GM12878 (cell line): ENCODE results near the gene COL11A1. TPM values are rescaled to one million over a fixed set of nuclear protein-coding genes. Genes with fewer than 3 reads are reported as not detected.

Source experiments
- ATAC-seq: fragments of 200-7000 bp; cut with Tn5 transposase; 3 replicates; pipeline ENCODE4 v1.9.1; 2020; ENCODE audit warnings: mild to moderate bottlenecking, moderate library complexity
- BruUV-seq: library from RNA; stranded (reverse); fragments of 400-500 nt; replicated peaks from 2 replicates; lab custom pipeline; 2021; lab: Mats Ljungman, UMichigan
- CTCF ChIA-PET: fragments of 300-600 bp; sonication (Branson Sonifier 250); formaldehyde crosslinking; extraction: SDS; loops from one replicate; lab custom pipeline; 2021; ENCODE audit warnings: inconsistent platforms; lab: Yijun Ruan, JAX
- POLR2A ChIA-PET: fragments of 350-600 bp; formaldehyde crosslinking; extraction: SDS; loops from one replicate; lab custom pipeline; 2021; ENCODE audit warnings: inconsistent platforms; lab: Charles Lee
- RAD21 ChIA-PET: fragments of 300-600 bp; sonication (Branson Sonifier 250); formaldehyde crosslinking; loops from one replicate; lab custom pipeline; 2023; ENCODE audit warnings: antibody characterized with exemption; ENCODE audit not compliant: unreplicated experiment; lab: Charles Lee
- SMC1A ChIA-PET: fragments of 300-600 bp; sonication (Branson Sonifier 250); formaldehyde crosslinking; loops from one replicate; lab custom pipeline; 2023; ENCODE audit not compliant: unreplicated experiment, uncharacterized antibody; lab: Charles Lee
- DNase-seq: peaks from one replicate; pipeline ENCODE4 v3.0.0-alpha.2; 2011; ENCODE audit warnings: low read depth, low spot score
- FAIRE-seq: peaks from 3 replicates; lab custom pipeline; 2011; peaks lifted over from hg19 to GRCh38; lab: Jason Lieb, UNC
- H2AFZ ChIP-seq: 2 replicates; pipeline ENCODE4 v1.6.0; 2011; ENCODE audit warnings: low read depth, low read length, control low read depth; ENCODE audit not compliant: control insufficient read depth
- H3K27ac ChIP-seq: 2 replicates; pipeline ENCODE4 v1.5.1; 2011; ENCODE audit warnings: control low read depth; ENCODE audit not compliant: control insufficient read depth, insufficient read depth
- H3K27me3 ChIP-seq, 2 experiments: replicated peaks in 1 of 2; 2 replicates each; pipeline versions ENCODE4 v1.6.0 to v1.6.1; 2011; ENCODE audit warnings: low read length in 1 of 2; ENCODE audit not compliant: control insufficient read depth in 2 of 2, insufficient read depth in 2 of 2
- H3K36me3 ChIP-seq, 2 experiments: 2 replicates each; pipeline ENCODE4 v1.5.1; 2011; ENCODE audit warnings: low read length in 1 of 2; ENCODE audit not compliant: control insufficient read depth in 2 of 2, insufficient read depth in 2 of 2
- H3K4me1 ChIP-seq: 2 replicates; pipeline ENCODE4 v1.6.1; 2011; ENCODE audit warnings: mild to moderate bottlenecking, low read length, moderate library complexity, mixed read lengths; ENCODE audit not compliant: control insufficient read depth, insufficient read depth
- H3K4me2 ChIP-seq: 2 replicates; pipeline ENCODE4 v1.6.0; 2011; ENCODE audit warnings: control low read depth; ENCODE audit not compliant: control insufficient read depth, insufficient read depth
- H3K4me3 ChIP-seq: fragments of 200-600 bp; sonication (generic); 2 replicates; pipeline ENCODE4 v1.5.1; 2016
- H3K79me2 ChIP-seq: 2 replicates; pipeline ENCODE4 v1.6.0; 2011; ENCODE audit warnings: low read length; ENCODE audit not compliant: control insufficient read depth, insufficient read depth
- H3K9ac ChIP-seq: 2 replicates; pipeline ENCODE4 v1.8.0; 2011; ENCODE audit warnings: low read length, control low read depth, mixed read lengths; ENCODE audit not compliant: control insufficient read depth, insufficient read depth
- H3K9me3 ChIP-seq: replicated peaks from 3 replicates; pipeline ENCODE4 v1.5.1; 2011; ENCODE audit warnings: mild to moderate bottlenecking, low read length; ENCODE audit not compliant: control insufficient read depth, insufficient read depth
- H4K20me1 ChIP-seq: 2 replicates; pipeline ENCODE4 v1.6.0; 2011; ENCODE audit not compliant: control insufficient read depth, insufficient read depth
- ATF3 ChIP-seq: IDR thresholded peaks from 2 replicates; pipeline ENCODE4 v1.6.1; 2011; ENCODE audit warnings: low read depth, mild to moderate bottlenecking, low read length, moderate library complexity, borderline replicate concordance; ENCODE audit errors: extremely low read depth
- BACH1 ChIP-seq: fragments of 450-650 bp; IDR thresholded peaks from 2 replicates; pipeline ENCODE4 v1.6.1; 2017; ENCODE audit warnings: mild to moderate bottlenecking, borderline replicate concordance
- CBX5 ChIP-seq: sonication (generic); IDR thresholded peaks from 2 replicates; pipeline ENCODE4 v1.6.1; 2016; ENCODE audit warnings: low read depth, moderate library complexity, mild to moderate bottlenecking, inconsistent platforms
- EGR1 ChIP-seq, 2 experiments: IDR thresholded peaks; 1 replicate in 1 of 2; 2 replicates in 1 of 2; pipeline ENCODE4 v1.6.1; 2011 to 2012; ENCODE audit warnings: low read depth in 2 of 2, low read length in 2 of 2, borderline replicate concordance in 1 of 2, mild to moderate bottlenecking in 1 of 2, moderate library complexity in 1 of 2
- ETV6 ChIP-seq, 2 experiments: fragments of 450-650 bp in 1 of 2; IDR thresholded peaks in 1 of 2; conservative IDR thresholded peaks in 1 of 2; 2 replicates each; pipeline ENCODE4 v1.6.1; 2014; ENCODE audit warnings: antibody characterized with exemption in 1 of 2, borderline replicate concordance in 1 of 2, low read depth in 1 of 2, mild to moderate bottlenecking in 1 of 2, moderate library complexity in 1 of 2
- MTA3 ChIP-seq: IDR thresholded peaks from 2 replicates; pipeline ENCODE4 v1.6.1; 2012; ENCODE audit warnings: low read length, inconsistent platforms, borderline replicate concordance
- NFYB ChIP-seq: IDR thresholded peaks from 2 replicates; pipeline ENCODE4 v1.6.1; 2011; ENCODE audit warnings: low read depth, mild to moderate bottlenecking, low read length, improper control_type of control experiment, moderate library complexity; ENCODE audit not compliant: insufficient read depth
- RAD51 ChIP-seq: fragments of 450-650 bp; IDR thresholded peaks from 2 replicates; pipeline ENCODE4 v1.6.1; 2016; ENCODE audit warnings: moderate library complexity, mild to moderate bottlenecking, inconsistent platforms
- RELB ChIP-seq: fragments of 450-650 bp; IDR thresholded peaks from 2 replicates; pipeline ENCODE4 v1.6.1; 2017; ENCODE audit warnings: low read depth, mild to moderate bottlenecking, moderate library complexity
- SMARCA5 ChIP-seq: fragments of 450-650 bp; IDR thresholded peaks from 2 replicates; pipeline ENCODE4 v1.6.1; 2017; ENCODE audit warnings: mild to moderate bottlenecking
- TCF12 ChIP-seq: IDR thresholded peaks from 2 replicates; pipeline ENCODE4 v1.6.1; 2011; ENCODE audit warnings: low read depth, mild to moderate bottlenecking, low read length
- ZBTB4 ChIP-seq: fragments of 450-650 bp; formaldehyde crosslinking; IDR thresholded peaks from 2 replicates; pipeline ENCODE4 v1.4.0; 2022; ENCODE audit warnings: mild to moderate bottlenecking, moderate library complexity
- ZNF217 ChIP-seq: fragments of 450-650 bp; IDR thresholded peaks from 2 replicates; pipeline ENCODE4 v1.6.1; 2017; ENCODE audit warnings: antibody characterized with exemption, mild to moderate bottlenecking
- ZNF274 ChIP-seq: IDR thresholded peaks from one replicate; pipeline ENCODE4 v1.8.0; 2011; ENCODE audit not compliant: insufficient read length, insufficient read depth
- ZZZ3 ChIP-seq: IDR thresholded peaks from 2 replicates; pipeline ENCODE4 v1.6.1; 2011; ENCODE audit warnings: low read depth; ENCODE audit not compliant: control insufficient read depth, insufficient read length
- WGBS: methylation state at CpG from one replicate; pipeline ENCODE4 v1.1.6; 2016; ENCODE audit warnings: low lambda C conversion rate; ENCODE audit not compliant: insufficient replicate concordance, insufficient coverage; ENCODE audit errors: missing lambda C conversion rate; 5-methylcytosine and 5-hydroxymethylcytosine counted together
- in situ Hi-C: fragments of 300-500 bp; cut with MboI; formaldehyde crosslinking; loops from 9 replicates; pipeline ENCODE4 v1.14.3; 2018; ENCODE audit warnings: mixed read lengths
- intact Hi-C: fragments of 100-400 bp; cut with micrococcal nuclease; formaldehyde crosslinking; loops from one replicate; pipeline ENCODE4 v1.14.2; 2022; ENCODE audit not compliant: unreplicated experiment
- polyA plus RNA-seq, 11 experiments: library from polyadenylated mRNA; depleted of rRNA in 4 of 11; unstranded in 6 of 11; stranded (reverse) in 5 of 11; fragments of >200 nt; fragmentation: Nextera tagmentation in 4 of 11; fragmentation: Illumina TruSeq in 1 of 11; extraction: Ambion mirVana in 4 of 11; extraction: Trizol in 1 of 11; gene quantifications; 1 replicate in 1 of 11; 2 replicates in 10 of 11; pipeline versions ENCODE4 v1.2.1 to v1.2.3, GENCODE V29; 2011 to 2016; ENCODE audit warnings: inconsistent platforms in 2 of 11, missing spikeins in 2 of 11, low read depth in 1 of 11
- total RNA-seq, 4 experiments: library from RNA; depleted of rRNA in 3 of 4; stranded (reverse); fragments of >200 nt in 3 of 4; fragmentation: Illumina TruSeq in 1 of 4; extraction: Trizol in 1 of 4; gene quantifications; 2 replicates each; pipeline versions ENCODE4 v1.2.1 to v1.2.3, GENCODE V29; 2013 to 2021

The COL11A1 gene
- total and polyA plus RNA-seq, 10 of the 15 experiments (the other 5 are each of a cell fraction or from before 2014, with no cell fraction given) = 0.11 TPM; not detected in 9

GRCh38 chr1:103084181-103084580, 24.1 kb downstream of the COL11A1 start:
- H3K27ac ChIP-seq = no peak overlapping the region
- H3K9ac ChIP-seq = no peak overlapping the region
- no TSS peak for BruUV-seq
- SMC1A ChIA-PET = no interaction called here
- H3K4me3 ChIP-seq = no peak overlapping the region
- H4K20me1 ChIP-seq = no peaks in the 10 kb centered on the region
- no peaks in the 10 kb centered on the region for H3K4me1 ChIP-seq
- H3K9me3 ChIP-seq = no peaks in the 10 kb centered on the region
- no peak overlapping the region for H2AFZ ChIP-seq
- H3K27me3 ChIP-seq = no peaks in the 10 kb centered on the region
- 0% methylated on average over 2 of the region's 2 CpGs for WGBS
- H3K79me2 ChIP-seq = no peaks in the 10 kb centered on the region
- no peak for FAIRE-seq
- CTCF ChIA-PET = no interaction called here
- no peaks in the 10 kb centered on the region for H3K36me3 ChIP-seq
- no peak overlapping the region for H3K4me2 ChIP-seq
- ATAC-seq = no peak
- no peak for DNase-seq
- intact Hi-C loops (no loop called here), in situ Hi-C loops (no loop called here)
- TF ChIP-seq ZBTB4 (CRISPR knock-in tag) (no peak), EGR1 (IDR thresholded peaks at IDR 0.05; ENCODE audit: borderline replicate concordance in 1 of 2, low read depth in 2 of 2, low read length in 2 of 2) (no peak), ZNF217 (no peak), ZNF274 (no peak), ETV6 (conservative IDR thresholded peaks at IDR 0.05 in 1 of 2, IDR thresholded peaks at IDR 0.05 in 1 of 2; ENCODE audit: borderline replicate concordance in 1 of 2, low read depth in 1 of 2) (no peak), MTA3 (no peak), ATF3 (no peak), BACH1 (no peak), CBX5 (no peak), SMARCA5 (no peak), NFYB (no peak), ZZZ3 (no peak), RELB (no peak), RAD51 (no peak), TCF12 (no peak)
- RAD21 ChIA-PET = no interaction called here
- POLR2A ChIA-PET = no interaction called here
